Naive thymus-derived CD4-positive, alpha-beta T cell (primary cell): Measurements from ENCODE around the gene IGHMBP2. TPM values are rescaled to one million over a fixed set of nuclear protein-coding genes. Genes with fewer than 3 reads are reported as not detected.
A peak's percentile ranks its signal among the peaks of the same experiment; 100 is the strongest.

Source experiments
- ATAC-seq: fragments of 150-1000 bp; cut with Tn5 transposase; 2 replicates; pipeline ENCODE4 v1.10.0; 2021; ENCODE audit warnings: mild to moderate bottlenecking, moderate library complexity
- CTCF ChIA-PET: fragments of 350-600 bp; sonication (Branson Sonifier 250); formaldehyde crosslinking; loops from one replicate; lab custom pipeline; 2021; ENCODE audit warnings: antibody characterized with exemption; lab: Charles Lee
- POLR2A ChIA-PET: fragments of 350-600 bp; sonication (Branson Sonifier 250); formaldehyde crosslinking; loops from one replicate; lab custom pipeline; 2021; ENCODE audit warnings: antibody characterized with exemption, inconsistent platforms; lab: Charles Lee
- DNase-seq, 9 donors: peaks; one replicate each; pipeline versions ENCODE4 v3.0.0 to v3.0.0-alpha.2; 2020 to 2022; ENCODE audit warnings: mixed read lengths in 1 of 9
- H3K27ac ChIP-seq: one replicate; pipeline ENCODE4 v1.7.0; 2013; ENCODE audit warnings: mild to moderate bottlenecking, low read depth, low read length, moderate library complexity
- H3K27me3 ChIP-seq, 2 donors: one replicate each; pipeline ENCODE4 v1.7.0; 2013; ENCODE audit warnings: low read length in 2 of 2, mild to moderate bottlenecking in 2 of 2, moderate library complexity in 2 of 2; ENCODE audit not compliant: control insufficient read depth in 2 of 2, insufficient read depth in 2 of 2
- H3K36me3 ChIP-seq, 3 experiments: 1 replicate in 2 of 3; 2 replicates in 1 of 3; pipeline ENCODE4 v1.7.0; 2013; ENCODE audit warnings: low read length in 3 of 3, mild to moderate bottlenecking in 3 of 3, moderate library complexity in 1 of 3; ENCODE audit not compliant: insufficient read depth in 3 of 3, control insufficient read depth in 2 of 3
- H3K4me1 ChIP-seq, 2 donors: one replicate each; pipeline ENCODE4 v1.7.0; 2013; ENCODE audit warnings: low read length in 2 of 2, mild to moderate bottlenecking in 2 of 2, moderate library complexity in 1 of 2; ENCODE audit not compliant: control insufficient read depth in 2 of 2, insufficient read depth in 2 of 2
- H3K4me3 ChIP-seq: 2 replicates; pipeline ENCODE4 v1.7.0; 2013; ENCODE audit warnings: mild to moderate bottlenecking, low read length
- H3K9me3 ChIP-seq, 3 experiments: 1 replicate in 2 of 3; 2 replicates in 1 of 3; pipeline ENCODE4 v1.7.0; 2013; ENCODE audit warnings: low read length in 3 of 3; ENCODE audit not compliant: control insufficient read depth in 2 of 3
- H3K27ac Mint-ChIP-seq, 9 donors: one replicate each; pipeline ENCODE4 v1.8.0; 2020 to 2022; ENCODE audit warnings: mixed read lengths in 9 of 9, mild to moderate bottlenecking in 8 of 9, moderate library complexity in 5 of 9, inconsistent platforms in 2 of 9
- H3K27me3 Mint-ChIP-seq, 5 donors: one replicate each; pipeline ENCODE4 v1.8.0; 2021 to 2022; ENCODE audit warnings: mixed read lengths in 5 of 5, mild to moderate bottlenecking in 1 of 5
- H3K36me3 Mint-ChIP-seq, 5 donors: one replicate each; pipeline ENCODE4 v1.8.0; 2020 to 2022; ENCODE audit warnings: mixed read lengths in 5 of 5, mild to moderate bottlenecking in 3 of 5, inconsistent platforms in 1 of 5
- H3K4me1 Mint-ChIP-seq, 7 donors: one replicate each; pipeline ENCODE4 v1.8.0; 2020 to 2022; ENCODE audit warnings: mixed read lengths in 7 of 7, mild to moderate bottlenecking in 3 of 7, inconsistent platforms in 1 of 7
- H3K4me3 Mint-ChIP-seq, 10 donors: one replicate each; pipeline ENCODE4 v1.8.0; 2020 to 2022; ENCODE audit warnings: mild to moderate bottlenecking in 10 of 10, mixed read lengths in 10 of 10, moderate library complexity in 6 of 10, inconsistent platforms in 2 of 10
- H3K9me3 Mint-ChIP-seq, 11 donors: one replicate each; pipeline ENCODE4 v1.8.0; 2020 to 2022; ENCODE audit warnings: mixed read lengths in 11 of 11, mild to moderate bottlenecking in 4 of 11, inconsistent platforms in 1 of 11, moderate library complexity in 1 of 11
- intact Hi-C, 2 donors: fragments of 100-400 bp; cut with micrococcal nuclease; formaldehyde crosslinking; loops; one replicate each; pipeline ENCODE4 v1.15.1; 2023
- polyA plus RNA-seq, 2 donors: library from polyadenylated mRNA; unstranded; fragments of 300-500 nt; fragmentation: Illumina TruSeq; gene quantifications; one replicate each; pipeline ENCODE4 v1.2.3, GENCODE V29; 2021
- total RNA-seq, 6 experiments: library from RNA in 5 of 6; stranded (reverse) in 5 of 6; gene quantifications; 1 replicate in 5 of 6; 2 replicates in 1 of 6; pipeline ENCODE4 v1.2.3 and lab custom pipeline; 2021 to 2026

The IGHMBP2 gene
- total and polyA plus RNA-seq, 7 experiments from 2014 or later, result 4.4 to 41.4 (median 32.2) TPM

- ChIA-PET CTCF (no interaction called here), POLR2A (no interaction called here)
- no peak for ATAC-seq
- peaks cover 0 to 2% (median 0%) of the 10 kb centered on the region in 7 donors for H3K4me1 Mint-ChIP-seq
- H3K27ac Mint-ChIP-seq, result no peak overlapping the region
- H3K4me1 ChIP-seq, result no peaks in the 10 kb centered on the region
- no peaks in the 10 kb centered on the region for H3K36me3 ChIP-seq
- no peaks in the 10 kb centered on the region for H3K9me3 Mint-ChIP-seq
- H3K27me3 ChIP-seq, result no peaks in the 10 kb centered on the region
- no peak overlapping the region for H3K4me3 ChIP-seq
- no peaks in the 10 kb centered on the region for H3K27me3 Mint-ChIP-seq
- intact Hi-C loops, result no loop called here
- no peak overlapping the region for H3K27ac ChIP-seq
- no peaks in the 10 kb centered on the region for H3K36me3 Mint-ChIP-seq
- H3K9me3 ChIP-seq, result no peaks in the 10 kb centered on the region
- no peak for DNase-seq
- H3K4me3 Mint-ChIP-seq, result no peak overlapping the region
These were observed 45.2 kb downstream of the IGHMBP2 start for GRCh38 chr11:68948935-68949334.

GRCh38 chr11:68950270-68950669 lies 46.6 kb downstream of the IGHMBP2 start:
- intact Hi-C loops, result no loop called here
- no peak overlapping the region for H3K27ac Mint-ChIP-seq
- H3K4me3 Mint-ChIP-seq, result no peak overlapping the region
- H3K27me3 ChIP-seq, result no peaks in the 10 kb centered on the region
- POLR2A ChIA-PET, result no interaction called here
- no peaks in the 10 kb centered on the region for H3K9me3 Mint-ChIP-seq
- no peak for ATAC-seq
- H3K4me1 Mint-ChIP-seq, result peaks cover 0 to 5% (median 0%) of the 10 kb centered on the region in 7 donors
- H3K4me3 ChIP-seq, result no peak overlapping the region
- no peaks in the 10 kb centered on the region for H3K4me1 ChIP-seq
- no peak for DNase-seq
- H3K27ac ChIP-seq, result no peak overlapping the region
- H3K27me3 Mint-ChIP-seq, result no peaks in the 10 kb centered on the region
- CTCF ChIA-PET, result interaction anchor here (0.7 kb wide), 1 partner anchor 403 kb away, joined by 3 read pairs; no protein-coding TSS in a partner anchor
- H3K36me3 ChIP-seq, result no peaks in the 10 kb centered on the region
- H3K9me3 ChIP-seq, result no peaks in the 10 kb centered on the region
- H3K36me3 Mint-ChIP-seq, result no peaks in the 10 kb centered on the region

GRCh38 chr11:68950762-68951161 lies 47.1 kb downstream of the IGHMBP2 start:
- Mint-ChIP-seq H3K27me3 (no peaks in the 10 kb centered on the region), H3K4me1 (peaks cover 0 to 5% (median 0%) of the 10 kb centered on the region in 7 donors), H3K9me3 (no peaks in the 10 kb centered on the region), H3K36me3 (no peaks in the 10 kb centered on the region), H3K27ac (no peak overlapping the region), H3K4me3 (no peak overlapping the region)
- H3K9me3 ChIP-seq, result no peaks in the 10 kb centered on the region
- intact Hi-C loops, result no loop called here
- DNase-seq (no peak), ATAC-seq (no peak)
- H3K36me3 ChIP-seq, result no peaks in the 10 kb centered on the region
- ChIA-PET POLR2A (no interaction called here), CTCF (no interaction called here)
- no peak overlapping the region for H3K27ac ChIP-seq
- H3K4me1 ChIP-seq, result no peaks in the 10 kb centered on the region
- no peak overlapping the region for H3K4me3 ChIP-seq
- H3K27me3 ChIP-seq, result no peaks in the 10 kb centered on the region

GRCh38 chr11:68954836-68955606 lies 51.3 kb downstream of the IGHMBP2 start:
- intact Hi-C loops, result no loop called here
- H3K27ac Mint-ChIP-seq, result no peak overlapping the region

GRCh38 chr11:68955607-68955958 lies 51.9 kb downstream of the IGHMBP2 start:
- H3K36me3 Mint-ChIP-seq, result no peaks in the 10 kb centered on the region
- ATAC-seq (peak; percentile 12), DNase-seq (no peak)
- H3K27ac Mint-ChIP-seq, result no peak overlapping the region
- H3K27me3 ChIP-seq, result no peaks in the 10 kb centered on the region
- peaks cover 0 to 5% (median 0%) of the 10 kb centered on the region in 11 donors for H3K9me3 Mint-ChIP-seq
- H3K4me1 ChIP-seq, result no peaks in the 10 kb centered on the region
- H3K27me3 Mint-ChIP-seq, result no peaks in the 10 kb centered on the region
- H3K4me1 Mint-ChIP-seq, result peaks cover 0 to 6% (median 0%) of the 10 kb centered on the region in 7 donors
- intact Hi-C loops, result no loop called here
- H3K4me3 ChIP-seq, result no peak overlapping the region
- no peaks in the 10 kb centered on the region for H3K36me3 ChIP-seq
- no peaks in the 10 kb centered on the region for H3K9me3 ChIP-seq
- CTCF ChIA-PET, result no interaction called here
- POLR2A ChIA-PET, result interaction anchor here (0.6 kb wide), 1 partner anchor 356 kb away, joined by 3 read pairs; no protein-coding TSS in a partner anchor
- H3K4me3 Mint-ChIP-seq, result no peak overlapping the region
- no peak overlapping the region for H3K27ac ChIP-seq

More at GRCh38 chr11:68954836-68955606, 51.3 kb downstream of the IGHMBP2 start:
- H3K36me3 ChIP-seq, result no peaks in the 10 kb centered on the region
- Mint-ChIP-seq H3K4me1 (peaks cover 0 to 6% (median 0%) of the 10 kb centered on the region in 7 donors), H3K9me3 (peaks cover 0 to 5% (median 0%) of the 10 kb centered on the region in 11 donors), H3K27me3 (no peaks in the 10 kb centered on the region), H3K36me3 (no peaks in the 10 kb centered on the region), H3K4me3 (no peak overlapping the region)
- H3K4me1 ChIP-seq, result no peaks in the 10 kb centered on the region
- DNase-seq, result no peak
- H3K4me3 ChIP-seq, result no peak overlapping the region
- ATAC-seq, result peak; percentile 82
- H3K27me3 ChIP-seq, result no peaks in the 10 kb centered on the region
- H3K9me3 ChIP-seq, result no peaks in the 10 kb centered on the region
- POLR2A ChIA-PET, result interaction anchor here (0.6 kb wide), 1 partner anchor 356 kb away, joined by 3 read pairs; no protein-coding TSS in a partner anchor
- H3K27ac ChIP-seq, result no peak overlapping the region
- CTCF ChIA-PET, result no interaction called here

- POLR2A ChIA-PET, result no interaction called here
- intact Hi-C loops, result loop anchor here in 1 of 2 donors (1.0 kb wide), 1 partner anchor 132 kb away; no protein-coding TSS in a partner anchor
These were observed 52.5 kb downstream of the IGHMBP2 start for GRCh38 chr11:68956142-68956541.

More at GRCh38 chr11:68956142-68956541, 52.5 kb downstream of the IGHMBP2 start:
- Histone ChIP-seq H3K4me3 (no peak overlapping the region), H3K27ac (no peak overlapping the region), H3K36me3 (no peaks in the 10 kb centered on the region), H3K9me3 (no peaks in the 10 kb centered on the region), H3K4me1 (no peaks in the 10 kb centered on the region), H3K27me3 (no peaks in the 10 kb centered on the region)
- ATAC-seq (peak; percentile 51), DNase-seq (peak in 1 of 9 donors; percentile 8)
- no peaks in the 10 kb centered on the region for H3K27me3 Mint-ChIP-seq
- H3K4me1 Mint-ChIP-seq, result peaks cover 0 to 6% (median 0%) of the 10 kb centered on the region in 7 donors
- no peak overlapping the region for H3K4me3 Mint-ChIP-seq
- peaks cover 0 to 5% (median 0%) of the 10 kb centered on the region in 11 donors for H3K9me3 Mint-ChIP-seq
- CTCF ChIA-PET, result no interaction called here
- H3K36me3 Mint-ChIP-seq, result no peaks in the 10 kb centered on the region
- H3K27ac Mint-ChIP-seq, result no peak overlapping the region
